Lower lobe of right lung (tissue), 2 donors: ENCODE data around the gene NFIC. TPM values are rescaled to one million over a fixed set of nuclear protein-coding genes. Genes with fewer than 3 reads are reported as not detected.

Experiments
- ATAC-seq, 2 donors: fragments of 200-7000 bp; cut with Tn5 transposase; one replicate each; pipeline ENCODE4 v1.9.1; 2020 to 2022; ENCODE audit warnings: mild to moderate bottlenecking in 2 of 2, moderate library complexity in 2 of 2
- DNase-seq: peaks from one replicate; pipeline ENCODE4 v3.0.0-alpha.2; 2020
- H3K27ac ChIP-seq: fragments of 200-600 bp; one replicate; pipeline ENCODE4 v1.8.0; 2022
- H3K27me3 ChIP-seq: fragments of 200-600 bp; one replicate; pipeline ENCODE4 v1.8.0; 2022; ENCODE audit warnings: low read depth
- H3K36me3 ChIP-seq: fragments of 200-600 bp; one replicate; pipeline ENCODE4 v1.8.0; 2022; ENCODE audit warnings: mild to moderate bottlenecking
- H3K4me1 ChIP-seq: fragments of 200-600 bp; one replicate; pipeline ENCODE4 v1.8.0; 2022
- H3K4me3 ChIP-seq: fragments of 200-600 bp; one replicate; pipeline ENCODE4 v1.8.0; 2022; ENCODE audit warnings: mild to moderate bottlenecking
- H3K9me3 ChIP-seq: fragments of 200-600 bp; one replicate; pipeline ENCODE4 v1.8.0; 2022
- intact Hi-C: fragments of 100-400 bp; cut with DNase I; formaldehyde crosslinking; loops from one replicate; pipeline ENCODE4 v1.11.0; 2022
- total RNA-seq: library from RNA; stranded (reverse); fragmentation: NEBNext Ultra II Directional; extraction: Animal tissue kit (Norgen Biotek cat#: 25700); gene quantifications from one replicate; pipeline ENCODE4 v1.2.1, GENCODE V29; 2021
- TF ChIP-seq, protein P1 (sequence below): fragments of 200-600 bp; IDR thresholded peaks from one replicate; pipeline ENCODE4 v1.8.0; 2022; ENCODE audit warnings: antibody characterized with exemption, mild to moderate bottlenecking
- donor health status: DM: no; HTN: yes; CAD: no; lungs with severe emphysema.

The NFIC gene
- total RNA-seq, 1 donor from 2014 or later = 132 TPM

DNA sequence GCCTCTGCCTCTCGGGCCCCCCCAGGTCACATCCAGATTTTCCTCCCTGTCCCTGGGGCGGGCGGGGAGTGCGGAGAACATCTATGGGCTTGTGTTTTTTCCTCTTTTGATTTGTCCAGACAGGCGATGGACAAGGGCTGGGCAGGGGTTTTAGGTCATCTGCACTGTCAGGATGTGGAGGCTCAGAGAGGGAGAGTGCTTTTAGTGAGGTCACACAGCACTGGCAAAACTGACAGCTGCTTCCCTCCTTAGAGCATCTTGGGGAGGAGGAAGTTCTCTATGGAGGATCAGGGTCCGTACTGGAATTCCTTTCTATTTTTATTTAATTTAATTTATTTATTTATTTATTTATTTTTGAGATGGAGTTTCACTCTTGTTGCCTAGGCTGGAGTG is 38.9 kb downstream of the NFIC start:
- peaks cover 74% of the 10 kb centered on the region for H3K4me1 ChIP-seq
- H3K36me3 ChIP-seq = peaks cover 8% of the 10 kb centered on the region
- H3K9me3 ChIP-seq = no peaks in the 10 kb centered on the region
- peak overlapping the region; percentile 45 for H3K4me3 ChIP-seq
- ATAC-seq (no peak), DNase-seq (no peak)
- intact Hi-C loops = no loop called here
- no peaks in the 10 kb centered on the region for H3K27me3 ChIP-seq
- H3K27ac ChIP-seq = peak overlapping the region; percentile 100
- TF ChIP-seq, protein P1, sequence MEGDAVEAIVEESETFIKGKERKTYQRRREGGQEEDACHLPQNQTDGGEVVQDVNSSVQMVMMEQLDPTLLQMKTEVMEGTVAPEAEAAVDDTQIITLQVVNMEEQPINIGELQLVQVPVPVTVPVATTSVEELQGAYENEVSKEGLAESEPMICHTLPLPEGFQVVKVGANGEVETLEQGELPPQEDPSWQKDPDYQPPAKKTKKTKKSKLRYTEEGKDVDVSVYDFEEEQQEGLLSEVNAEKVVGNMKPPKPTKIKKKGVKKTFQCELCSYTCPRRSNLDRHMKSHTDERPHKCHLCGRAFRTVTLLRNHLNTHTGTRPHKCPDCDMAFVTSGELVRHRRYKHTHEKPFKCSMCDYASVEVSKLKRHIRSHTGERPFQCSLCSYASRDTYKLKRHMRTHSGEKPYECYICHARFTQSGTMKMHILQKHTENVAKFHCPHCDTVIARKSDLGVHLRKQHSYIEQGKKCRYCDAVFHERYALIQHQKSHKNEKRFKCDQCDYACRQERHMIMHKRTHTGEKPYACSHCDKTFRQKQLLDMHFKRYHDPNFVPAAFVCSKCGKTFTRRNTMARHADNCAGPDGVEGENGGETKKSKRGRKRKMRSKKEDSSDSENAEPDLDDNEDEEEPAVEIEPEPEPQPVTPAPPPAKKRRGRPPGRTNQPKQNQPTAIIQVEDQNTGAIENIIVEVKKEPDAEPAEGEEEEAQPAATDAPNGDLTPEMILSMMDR = no peak

DNA sequence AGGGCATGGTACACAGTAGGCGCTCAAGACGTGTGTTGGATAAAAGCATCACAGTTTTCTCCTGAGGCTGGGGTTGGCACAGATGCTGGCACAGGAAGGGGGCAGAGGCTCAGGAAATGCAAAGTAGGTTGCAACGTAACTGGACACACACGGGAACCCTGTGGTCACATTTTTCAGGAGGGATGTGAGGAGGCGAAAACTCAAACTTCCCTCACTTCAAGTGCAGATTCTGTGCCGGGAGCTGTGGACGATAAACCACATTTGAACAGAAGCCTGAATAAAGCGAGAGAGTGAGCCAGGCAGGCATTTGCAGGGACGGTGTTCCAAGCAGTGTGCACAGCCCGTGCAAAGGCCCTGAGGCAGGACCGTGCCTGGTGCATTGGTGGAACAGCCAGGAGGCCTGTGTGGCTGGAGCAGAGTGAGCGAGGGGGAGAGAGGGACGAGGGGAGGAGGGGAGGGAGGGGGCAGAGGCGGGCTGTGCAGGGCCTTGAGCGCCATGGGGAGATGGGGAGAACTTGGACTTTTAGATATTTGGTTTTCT is 40.3 kb downstream of the NFIC start:
- Histone ChIP-seq H3K4me1 (peaks cover 65% of the 10 kb centered on the region), H3K4me3 (no peak overlapping the region), H3K36me3 (peaks cover 14% of the 10 kb centered on the region), H3K27ac (peak overlapping the region; percentile 100), H3K9me3 (no peaks in the 10 kb centered on the region), H3K27me3 (no peaks in the 10 kb centered on the region)
- intact Hi-C loops = no loop called here
- DNase-seq (no peak), ATAC-seq (no peak)
- TF ChIP-seq, protein P1 = no peak

DNA sequence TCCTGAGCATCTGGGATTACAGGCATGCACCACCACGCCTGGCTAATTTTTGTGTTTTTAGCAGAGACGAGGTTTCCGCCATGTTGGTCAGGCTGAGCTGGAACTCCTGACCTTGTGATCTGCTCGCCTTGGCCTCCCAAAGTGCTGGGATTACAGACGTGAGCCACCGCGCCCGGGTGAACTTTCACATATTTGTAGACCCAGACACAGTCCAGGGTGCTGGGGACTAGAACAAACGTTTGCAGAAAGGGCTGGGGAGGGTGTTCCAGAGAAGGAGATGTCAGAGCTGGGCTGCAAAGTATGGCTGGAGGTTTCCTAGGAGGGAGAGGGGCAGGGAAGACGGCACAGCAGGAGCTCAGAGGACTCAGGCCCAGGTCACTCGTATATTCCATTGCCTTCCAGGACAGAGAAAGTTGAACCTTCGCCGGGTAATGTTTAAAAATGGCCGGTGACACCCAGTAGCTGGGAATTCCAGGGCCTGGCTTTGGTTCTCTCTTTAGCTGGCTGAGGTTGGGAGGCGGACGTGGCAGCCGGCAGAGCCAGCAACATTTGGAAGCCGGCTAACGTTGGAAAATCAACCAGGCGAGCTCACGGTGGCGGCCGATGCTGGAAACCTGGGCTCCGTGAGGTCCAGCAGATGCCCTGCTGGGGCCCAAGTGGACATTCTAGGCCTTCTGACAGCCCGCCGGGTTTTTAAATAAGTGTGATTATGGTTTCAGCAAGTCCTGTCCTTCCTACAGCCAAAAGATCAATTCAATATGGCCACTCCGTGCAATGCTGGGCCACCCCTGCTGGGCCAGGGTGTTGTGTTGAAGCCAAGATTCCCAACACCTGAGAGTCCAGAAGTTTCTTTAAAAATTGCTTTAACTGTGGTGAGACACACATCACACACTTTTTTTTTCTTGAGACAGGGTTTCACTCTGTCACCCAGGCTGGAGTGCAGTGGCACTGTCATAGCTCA is 41.5 kb downstream of the NFIC start:
- Histone ChIP-seq H3K4me3 (peak overlapping the region; percentile 4), H3K9me3 (no peaks in the 10 kb centered on the region), H3K27ac (peak overlapping the region; percentile 68), H3K27me3 (no peaks in the 10 kb centered on the region), H3K36me3 (peaks cover 17% of the 10 kb centered on the region), H3K4me1 (peaks cover 57% of the 10 kb centered on the region)
- DNase-seq (no peak), ATAC-seq (no peak)
- TF ChIP-seq, protein P1 = no peak
- intact Hi-C loops = no loop called here

DNA sequence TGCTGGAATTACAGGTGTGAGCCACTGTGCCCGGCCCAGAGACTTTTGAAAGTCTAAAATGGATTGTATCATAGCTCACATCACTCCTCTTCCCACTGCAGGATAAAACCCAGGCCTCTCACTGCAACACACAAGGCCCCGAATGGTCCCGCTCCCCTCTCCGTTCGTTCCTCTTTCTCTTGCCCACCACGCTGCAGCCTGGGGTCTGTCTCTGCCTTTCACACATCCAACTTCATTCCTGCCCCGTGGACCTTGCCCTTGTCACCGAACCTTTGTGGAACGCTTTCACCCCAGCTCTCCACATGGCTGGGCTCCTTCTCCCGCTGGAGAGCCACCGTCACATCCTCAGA is 42.6 kb downstream of the NFIC start:
- intact Hi-C loops = no loop called here
- Histone ChIP-seq H3K36me3 (peaks cover 17% of the 10 kb centered on the region), H3K27ac (peak overlapping the region; percentile 68), H3K4me1 (peaks cover 50% of the 10 kb centered on the region), H3K27me3 (no peaks in the 10 kb centered on the region), H3K4me3 (peak overlapping the region; percentile 34), H3K9me3 (no peaks in the 10 kb centered on the region)
- DNase-seq = no peak
- TF ChIP-seq, protein P1 = no peak
- no peak for ATAC-seq

DNA sequence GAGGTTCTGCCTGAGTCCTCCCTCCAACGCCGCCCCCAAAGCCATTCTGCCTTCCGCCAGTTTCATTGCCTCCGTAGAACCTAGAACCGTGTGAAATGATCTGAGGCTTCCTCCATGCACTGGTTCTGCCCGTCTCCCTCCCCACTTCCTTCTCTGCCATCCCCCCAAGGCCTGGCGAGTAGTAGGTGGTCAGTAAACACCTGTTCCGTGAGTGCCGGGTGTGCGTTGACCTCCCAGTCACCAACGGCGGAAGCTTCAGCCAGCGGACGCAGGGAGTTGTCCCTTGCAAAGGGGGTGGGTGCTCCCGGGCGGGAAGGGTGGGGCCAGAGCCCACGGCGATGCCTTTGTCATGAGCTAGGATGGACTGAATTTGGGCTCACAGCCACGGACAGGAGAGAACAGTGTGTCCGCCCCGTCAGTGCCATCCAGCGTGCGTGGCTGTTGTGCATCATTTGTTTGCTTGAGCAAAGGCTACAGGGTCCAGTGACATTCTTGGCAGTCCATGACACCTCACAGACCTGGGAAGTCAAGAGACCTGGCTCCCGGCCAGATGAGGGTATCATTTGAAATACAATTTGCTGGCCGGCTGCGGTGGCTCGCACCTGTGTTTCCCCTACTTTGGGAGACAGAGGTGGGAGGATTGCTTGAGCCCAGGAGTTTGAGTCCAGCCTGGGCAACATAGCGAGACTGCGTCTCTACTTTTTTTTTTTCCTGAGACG is 43.1 kb downstream of the NFIC start:
- Histone ChIP-seq H3K27ac (peak overlapping the region; percentile 68), H3K4me1 (peaks cover 48% of the 10 kb centered on the region), H3K4me3 (peak overlapping the region; percentile 34), H3K36me3 (peaks cover 17% of the 10 kb centered on the region), H3K9me3 (no peaks in the 10 kb centered on the region), H3K27me3 (no peaks in the 10 kb centered on the region)
- peak; percentile 60 for DNase-seq
- intact Hi-C loops = no loop called here
- peak in 1 of 2 donors; percentile 11 for ATAC-seq
- TF ChIP-seq, protein P1 = no peak
